K562 (cell line): ENCODE results near the gene DNAJC12. TPM values are rescaled to one million over a fixed set of nuclear protein-coding genes. Genes with fewer than 3 reads are reported as not detected.
A peak's percentile ranks its signal among the peaks of the same experiment; 100 is the strongest.

Experiments
- ADNP ChIP-seq: fragments of 200-800 bp; sonication (Bioruptor generic); IDR thresholded peaks from 2 replicates; pipeline ENCODE4 v1.6.1; 2016; ENCODE audit warnings: missing genetic modification characterization, missing compliant biosample characterization
- ARID3B ChIP-seq: fragments of 250-450 bp; sonication (Bioruptor Pico); IDR thresholded peaks from 2 replicates; pipeline ENCODE4 v1.4.0; 2020; ENCODE audit warnings: borderline replicate concordance
- ATF3 ChIP-seq, 2 experiments: fragments of 450-650 bp in 1 of 2; sonication (generic) in 1 of 2; formaldehyde crosslinking in 1 of 2; IDR thresholded peaks in 1 of 2; conservative IDR thresholded peaks in 1 of 2; 2 replicates each; pipeline versions ENCODE4 v1.6.1 to v1.8.1; 2016 to 2023; ENCODE audit warnings: mild to moderate bottlenecking in 2 of 2, moderate library complexity in 2 of 2, inconsistent platforms in 1 of 2, missing genetic modification reagents in 1 of 2
- CREBBP ChIP-seq: IDR thresholded peaks from one replicate; pipeline ENCODE4 v1.6.1; 2012; ENCODE audit warnings: low read depth, mild to moderate bottlenecking, control low read depth, inconsistent platforms, low read length
- CSDE1 ChIP-seq, 2 experiments: fragments of 450-650 bp; IDR thresholded peaks; 2 replicates each; pipeline ENCODE4 v1.6.1; 2016; ENCODE audit warnings: mild to moderate bottlenecking in 1 of 2
- FOXA3 ChIP-seq, 2 experiments: fragments of 450-650 bp in 1 of 2; sonication (generic) in 1 of 2; formaldehyde crosslinking; IDR thresholded peaks in 1 of 2; conservative IDR thresholded peaks in 1 of 2; 2 replicates each; pipeline versions ENCODE4 v1.4.0 to v1.8.0; 2020 to 2022; ENCODE audit warnings: mild to moderate bottlenecking in 2 of 2, missing genetic modification reagents in 1 of 2
- FUS ChIP-seq: fragments of 200-400 bp; formaldehyde crosslinking; optimal IDR thresholded peaks from 2 replicates; pipeline ENCODE3; 2017; ENCODE audit warnings: low read depth, low read length
- HNRNPLL ChIP-seq: fragments of 200-400 bp; formaldehyde crosslinking; IDR thresholded peaks from 2 replicates; pipeline ENCODE4 v1.6.1; 2017; ENCODE audit warnings: low read length, low read depth, mild to moderate bottlenecking; ENCODE audit not compliant: poor library complexity, severe bottlenecking
- HOXB6 ChIP-seq: fragments of 250-450 bp; sonication (Bioruptor Pico); IDR thresholded peaks from 2 replicates; pipeline ENCODE4 v1.5.1; 2022; ENCODE audit warnings: mild to moderate bottlenecking, borderline replicate concordance
- MTF1 ChIP-seq: fragments of 250-450 bp; sonication (Bioruptor Pico); IDR thresholded peaks from 2 replicates; pipeline ENCODE4 v1.9.0; 2021; ENCODE audit warnings: moderate library complexity, mild to moderate bottlenecking, inconsistent platforms, borderline replicate concordance
- OTX1 ChIP-seq: fragments of 450-650 bp; formaldehyde crosslinking; IDR thresholded peaks from 2 replicates; pipeline ENCODE4 v1.4.0; 2022; ENCODE audit warnings: mild to moderate bottlenecking
- RB1 ChIP-seq: fragments of 450-650 bp; IDR thresholded peaks from 2 replicates; pipeline ENCODE4 v1.6.1; 2017; ENCODE audit warnings: low read depth, mild to moderate bottlenecking
- SMAD3 ChIP-seq: fragments of 450-650 bp; formaldehyde crosslinking; conservative IDR thresholded peaks from 2 replicates; pipeline ENCODE4 v1.4.0; 2020; ENCODE audit warnings: mild to moderate bottlenecking
- TCF3 ChIP-seq: sonication (generic); formaldehyde crosslinking; IDR thresholded peaks from 2 replicates; pipeline ENCODE4 v1.4.0; 2020; ENCODE audit warnings: mild to moderate bottlenecking, missing genetic modification reagents
- TOE1 ChIP-seq, 2 experiments: fragments of 450-650 bp in 1 of 2; sonication (generic) in 1 of 2; formaldehyde crosslinking in 1 of 2; IDR thresholded peaks; 2 replicates each; pipeline versions ENCODE4 v1.7.1 to v1.8.0; 2016 to 2022; ENCODE audit warnings: borderline replicate concordance in 2 of 2, mild to moderate bottlenecking in 2 of 2, antibody characterized with exemption in 1 of 2, inconsistent platforms in 1 of 2, low read depth in 1 of 2, missing genetic modification reagents in 1 of 2, moderate library complexity in 1 of 2
- ZBTB1 ChIP-seq: sonication (generic); formaldehyde crosslinking; IDR thresholded peaks from 2 replicates; pipeline ENCODE4 v1.8.1; 2023; ENCODE audit warnings: missing genetic modification reagents, low read depth, mild to moderate bottlenecking, borderline replicate concordance
- ZNF146 ChIP-seq: IDR thresholded peaks from one replicate; pipeline ENCODE4 v1.6.1; 2018; ENCODE audit warnings: missing compliant biosample characterization; ENCODE audit not compliant: unreplicated experiment
- ZNF232 ChIP-seq: sonication (generic); formaldehyde crosslinking; IDR thresholded peaks from 2 replicates; pipeline ENCODE4 v1.8.0; 2022; ENCODE audit warnings: mild to moderate bottlenecking, missing genetic modification reagents
- ZNF280B ChIP-seq: fragments of 250-450 bp; sonication (Bioruptor Pico); IDR thresholded peaks from 2 replicates; pipeline ENCODE4 v1.5.1; 2021; ENCODE audit warnings: mild to moderate bottlenecking
- ZNF282 ChIP-seq: sonication (generic); formaldehyde crosslinking; IDR thresholded peaks from 2 replicates; pipeline ENCODE4 v1.8.1; 2023; ENCODE audit warnings: missing genetic modification reagents
- polyA plus RNA-seq, 8 experiments: library from polyadenylated mRNA; depleted of rRNA in 4 of 8; stranded (reverse) in 5 of 8; unstranded in 3 of 8; fragments of >200 nt; fragmentation: Nextera tagmentation in 2 of 8; fragmentation: Illumina TruSeq in 1 of 8; extraction: Ambion mirVana in 2 of 8; extraction: Trizol in 1 of 8; gene quantifications; 2 replicates each; pipeline versions ENCODE4 v1.2.1 to v1.2.3, GENCODE V29; 2011 to 2014; ENCODE audit warnings: inconsistent platforms in 1 of 8, missing spikeins in 1 of 8
- total RNA-seq, 7 experiments: library from RNA; depleted of rRNA in 6 of 7; stranded (reverse); fragments of >200 nt in 6 of 7; fragmentation: Illumina TruSeq in 2 of 7; extraction: Trizol in 2 of 7; gene quantifications; 2 replicates each; pipeline versions ENCODE4 v1.2.1 to v1.2.3, GENCODE V29; 2011 to 2021; ENCODE audit warnings: low replicate concordance in 1 of 7

DNAJC12 gene
- total and polyA plus RNA-seq, 9 of the 15 experiments (the other 6 are each of a cell fraction or from before 2014, with no cell fraction given): 7.4 to 95.9 (median 68.5) TPM

- peak; percentile 81; the same call in 1 of the 2 replicates for TF ChIP-seq ADNP (tag)
- no peak for TF ChIP-seq TCF3 (CRISPR knock-in tag)
- no peak for TF ChIP-seq ZNF232 (CRISPR knock-in tag)
- TF ChIP-seq HOXB6: no peak
- no peak for TF ChIP-seq TOE1 (IDR thresholded peaks at IDR 0.05; ENCODE audit: borderline replicate concordance)
- no peak for TF ChIP-seq TOE1 (CRISPR knock-in tag; IDR thresholded peaks at IDR 0.05; ENCODE audit: borderline replicate concordance, low read depth)
- TF ChIP-seq OTX1: 0 out of 2 replicates have a peak, but pooled peaks have one; percentile 56
- TF ChIP-seq HNRNPLL: no peak
- TF ChIP-seq FUS: no peak
- no peak for TF ChIP-seq ZNF280B
- TF ChIP-seq FOXA3 (CRISPR knock-in tag; conservative IDR thresholded peaks at IDR 0.05 in 1 of 2, IDR thresholded peaks at IDR 0.05 in 1 of 2): no peak
- no peak for TF ChIP-seq CSDE1 (IDR thresholded peaks at IDR 0.05)
- no peak for TF ChIP-seq MTF1 (CRISPR knock-in tag)
- no peak for TF ChIP-seq ATF3 (IDR thresholded peaks at IDR 0.05)
- TF ChIP-seq ATF3 (CRISPR knock-in tag; conservative IDR thresholded peaks at IDR 0.05): no peak
- TF ChIP-seq ARID3B: no peak
- no peak for TF ChIP-seq CREBBP
- no peak for TF ChIP-seq ZBTB1 (CRISPR knock-in tag)
- no peak for TF ChIP-seq SMAD3
- TF ChIP-seq RB1: no peak
- TF ChIP-seq ZNF146 (CRISPR knock-in tag): no peak
- no peak for TF ChIP-seq ZNF282 (CRISPR knock-in tag)
Measured at GRCh38 chr10:67883710-67884312, 45.8 kb upstream of the DNAJC12 start (continued).
